Ishikawa (cell line): ENCODE data around the gene PORCN.

Source experiments
- CEBPB ChIP-seq: IDR thresholded peaks from 2 replicates; pipeline ENCODE4 v1.6.1; 2012
- EGR1 ChIP-seq: IDR thresholded peaks from 2 replicates; pipeline ENCODE4 v1.6.1; 2012
- EP300 ChIP-seq: IDR thresholded peaks from 2 replicates; pipeline ENCODE4 v1.6.1; 2012; ENCODE audit warnings: borderline replicate concordance
- TAF1 ChIP-seq: IDR thresholded peaks from 2 replicates; pipeline ENCODE4 v1.6.1; 2012; ENCODE audit warnings: low read depth, mild to moderate bottlenecking

GRCh38 chrX:48468247-48468671 lies 40.5 kb upstream of the PORCN start:
- no peak for TF ChIP-seq TAF1
- TF ChIP-seq EP300, result no peak
- no peak for TF ChIP-seq EGR1
- no peak for TF ChIP-seq CEBPB
